CD4-positive, alpha-beta T cell treated with Interleukin-6 for 4 hours (primary cell): Measurements from ENCODE around the gene PDE4C.

ENCODE experiments used
- DNase-seq: peaks from one replicate; pipeline ENCODE4 v3.0.0-alpha.2; 2020; ENCODE audit warnings: mixed read lengths

Gene PDE4C

GRCh38 chr19:18225702-18226468, at the start of gene PDE4C:
PDE4C (minus strand) TSS chr19:18226438; CDS start chr19:18226415, 23 bp downstream.
- no peak for DNase-seq

- no peak for DNase-seq
These were observed 48.6 kb upstream of the PDE4C start for GRCh38 chr19:18274781-18275356.

- DNase-seq, result no peak
These were observed 48.1 kb upstream of the PDE4C start, which contains the start of gene IQCN for GRCh38 chr19:18274219-18274780. IQCN (minus strand) TSS chr19:18274452; CDS start chr19:18269478, 4,974 bp downstream.

- no peak for DNase-seq
These were observed 47.5 kb upstream of the PDE4C start for GRCh38 chr19:18273561-18274218.

- no peak for DNase-seq
These were observed 45.2 kb upstream of the PDE4C start for GRCh38 chr19:18271433-18271841.

GRCh38 chr19:18270326-18270725, 44.1 kb upstream of the PDE4C start:
- no peak for DNase-seq

- no peak for DNase-seq
These were observed 43.0 kb upstream of the PDE4C start for GRCh38 chr19:18269070-18269723.

- no peak for DNase-seq
These were observed 40.8 kb upstream of the PDE4C start for GRCh38 chr19:18266771-18267686.

- DNase-seq, result no peak
These were observed 39.3 kb upstream of the PDE4C start for GRCh38 chr19:18265582-18265981.

GRCh38 chr19:18264971-18265540, 38.8 kb upstream of the PDE4C start:
- DNase-seq, result no peak

- DNase-seq, result no peak
These were observed 38.1 kb upstream of the PDE4C start for GRCh38 chr19:18264137-18264854.

GRCh38 chr19:18263324-18264136, 37.3 kb upstream of the PDE4C start:
- no peak for DNase-seq

GRCh38 chr19:18262917-18263316, 36.7 kb upstream of the PDE4C start:
- DNase-seq, result no peak

GRCh38 chr19:18262144-18262543, 35.9 kb upstream of the PDE4C start:
- DNase-seq, result no peak

GRCh38 chr19:18261474-18261873, 35.2 kb upstream of the PDE4C start:
- DNase-seq, result no peak

GRCh38 chr19:18259893-18260292, 33.7 kb upstream of the PDE4C start:
- no peak for DNase-seq

GRCh38 chr19:18257503-18258470, 31.5 kb upstream of the PDE4C start:
- DNase-seq, result no peak
